Hematopoietic multipotent progenitor cell treated with erythropoietin and hydrocortisone succinate and interleukin-3 and kit ligand, for 4 days (in vitro differentiated cells): ENCODE results near the gene STXBP5L.
"Not testable (repeated sequence)": the region's sequence is repeated elsewhere in the genome, so short reads cannot be mapped to it uniquely, and the experiment has no call there.

Experiments
- DNase-seq: peaks from one replicate; pipeline ENCODE4 v3.0.0-alpha.2; 2015

STXBP5L gene

GRCh38 chr3:121064121-121064520, 156.1 kb downstream of the STXBP5L start:
- no peak for DNase-seq

DNA sequence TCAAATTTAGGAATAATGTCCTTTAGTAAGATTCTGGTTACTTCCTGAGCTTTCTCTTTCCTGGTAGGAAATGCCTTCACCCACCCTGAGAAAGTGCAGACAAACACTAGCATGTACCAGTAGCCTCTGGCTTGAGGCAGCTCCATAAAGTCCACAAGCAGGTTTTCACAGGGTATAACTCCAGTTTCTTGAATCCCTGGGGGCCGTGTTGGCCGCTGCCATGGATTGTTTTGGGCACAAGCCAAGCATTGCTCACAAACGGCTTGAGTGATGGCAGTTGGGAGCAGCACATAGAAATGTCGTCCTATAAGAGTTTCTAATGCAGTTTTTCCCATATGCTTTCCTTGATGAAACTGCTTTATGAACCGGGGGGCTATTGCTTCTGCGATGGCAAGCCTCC, 164.1 kb downstream of the STXBP5L start:
- DNase-seq = no peak

DNA sequence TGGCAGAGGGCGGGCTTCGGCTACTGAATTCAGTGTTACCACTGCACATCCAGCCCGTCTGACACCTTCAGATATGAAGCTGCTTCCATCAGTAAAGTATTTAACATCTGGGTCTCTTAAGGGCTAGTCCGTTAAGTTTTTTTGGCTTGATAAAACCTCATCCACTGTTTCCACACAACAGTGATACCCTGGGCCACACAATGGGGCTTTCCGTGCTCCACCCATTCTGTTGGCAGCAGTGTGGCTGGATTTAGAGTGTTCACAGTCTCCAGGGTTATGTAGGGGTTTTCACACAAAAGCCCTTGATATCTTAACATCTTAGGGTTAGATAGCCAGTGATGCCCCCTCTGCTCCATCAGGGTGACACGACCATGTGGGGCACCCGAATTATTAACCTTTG, 165.0 kb downstream of the STXBP5L start:
- no peak for DNase-seq

DNA sequence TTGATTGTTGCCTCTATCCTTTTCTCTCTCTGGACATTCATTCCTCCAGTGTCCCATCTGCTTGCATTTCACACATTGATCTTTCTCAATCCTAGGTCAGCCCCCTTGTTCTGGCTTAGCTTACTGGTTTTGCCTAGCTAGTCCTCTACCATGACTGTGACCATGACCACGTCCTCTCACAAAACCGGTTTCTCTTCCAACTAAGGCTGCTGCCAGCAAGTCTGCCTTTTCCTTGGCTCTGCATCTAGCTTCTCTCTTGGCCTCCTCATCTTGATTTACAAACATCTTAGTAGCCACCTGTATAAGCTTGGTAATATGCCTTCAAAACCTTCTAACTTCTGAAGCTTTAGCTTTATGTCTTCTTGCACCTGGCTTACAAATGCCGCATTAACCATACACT, 167.2 kb downstream of the STXBP5L start:
- DNase-seq = no peak

DNA sequence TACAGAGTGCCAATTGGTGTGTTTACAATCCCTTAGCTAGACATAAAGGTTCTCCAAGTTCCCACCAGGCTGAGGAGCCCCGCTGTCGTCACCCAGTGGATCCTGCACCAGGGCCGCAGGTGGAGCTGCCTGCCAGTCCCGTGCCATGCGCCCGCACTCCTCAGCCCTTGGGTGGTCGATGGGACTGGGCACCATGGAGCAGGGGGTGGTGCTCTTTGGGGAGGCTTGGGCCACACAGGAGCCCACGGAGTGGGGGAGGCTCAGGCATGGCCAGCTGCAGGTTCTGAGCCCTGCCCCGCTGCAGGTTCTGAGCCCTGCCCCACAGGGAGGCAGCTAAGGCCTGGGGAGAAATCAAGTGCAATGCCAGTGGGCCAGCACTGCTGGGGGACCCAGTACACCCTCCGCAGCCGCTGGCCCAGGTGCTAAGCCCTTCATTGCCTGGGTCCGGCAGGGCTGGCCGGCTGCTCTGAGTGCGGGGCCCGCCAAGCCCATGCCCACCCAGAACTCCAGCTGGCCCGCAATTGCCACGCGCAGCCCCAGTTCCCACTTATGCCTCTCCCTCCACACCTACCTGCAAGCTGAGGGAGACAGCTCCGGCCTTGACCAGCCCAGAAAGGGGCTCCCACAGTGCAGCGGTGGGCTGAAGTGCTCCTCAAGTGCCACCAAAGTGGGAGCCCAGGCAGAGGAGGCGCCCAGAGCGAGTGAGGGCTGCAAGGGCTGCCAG, 170.5 kb downstream of the STXBP5L start:
- DNase-seq = not testable (repeated sequence)

DNA sequence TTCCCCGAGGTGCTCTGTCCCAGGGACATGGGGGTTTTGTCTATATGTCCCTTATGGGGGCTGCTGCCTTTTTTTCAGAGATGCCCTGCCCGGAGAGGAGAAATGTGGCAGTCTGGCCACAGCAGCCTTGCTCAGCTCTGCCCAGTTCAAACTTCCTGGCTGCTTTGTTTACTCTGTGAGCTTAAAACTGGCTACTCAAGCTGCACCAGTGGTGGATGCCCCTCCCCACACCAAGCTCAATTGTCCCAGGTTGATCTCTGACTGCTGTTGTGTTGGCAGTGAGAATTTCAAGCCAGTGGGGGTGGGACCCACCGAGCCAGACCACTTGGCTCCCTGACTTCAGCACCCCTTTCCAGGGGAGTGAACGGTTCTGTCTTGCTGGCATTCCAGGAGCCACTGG, 188.9 kb downstream of the STXBP5L start:
- no peak for DNase-seq

DNA sequence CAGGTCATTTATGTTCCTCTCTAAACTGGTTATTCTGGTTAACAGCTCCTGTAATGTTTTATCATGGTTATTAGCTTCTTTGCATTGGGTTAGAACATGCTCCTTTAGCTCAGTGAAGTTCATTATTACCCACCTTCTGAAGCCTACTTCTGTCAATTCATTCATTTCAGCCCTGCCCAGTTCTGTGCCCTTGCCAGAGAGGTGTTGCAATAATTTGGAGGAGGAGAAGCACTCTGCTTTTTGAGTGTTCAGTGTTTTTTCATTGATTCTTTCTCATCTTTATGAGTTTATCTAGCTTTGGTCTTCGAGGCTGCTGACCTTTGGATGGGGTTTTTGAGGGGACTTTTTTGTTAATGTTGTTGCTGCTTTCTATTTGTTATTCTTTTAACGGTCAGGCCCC, 203.1 kb downstream of the STXBP5L start:
- DNase-seq = not testable (repeated sequence)

DNA sequence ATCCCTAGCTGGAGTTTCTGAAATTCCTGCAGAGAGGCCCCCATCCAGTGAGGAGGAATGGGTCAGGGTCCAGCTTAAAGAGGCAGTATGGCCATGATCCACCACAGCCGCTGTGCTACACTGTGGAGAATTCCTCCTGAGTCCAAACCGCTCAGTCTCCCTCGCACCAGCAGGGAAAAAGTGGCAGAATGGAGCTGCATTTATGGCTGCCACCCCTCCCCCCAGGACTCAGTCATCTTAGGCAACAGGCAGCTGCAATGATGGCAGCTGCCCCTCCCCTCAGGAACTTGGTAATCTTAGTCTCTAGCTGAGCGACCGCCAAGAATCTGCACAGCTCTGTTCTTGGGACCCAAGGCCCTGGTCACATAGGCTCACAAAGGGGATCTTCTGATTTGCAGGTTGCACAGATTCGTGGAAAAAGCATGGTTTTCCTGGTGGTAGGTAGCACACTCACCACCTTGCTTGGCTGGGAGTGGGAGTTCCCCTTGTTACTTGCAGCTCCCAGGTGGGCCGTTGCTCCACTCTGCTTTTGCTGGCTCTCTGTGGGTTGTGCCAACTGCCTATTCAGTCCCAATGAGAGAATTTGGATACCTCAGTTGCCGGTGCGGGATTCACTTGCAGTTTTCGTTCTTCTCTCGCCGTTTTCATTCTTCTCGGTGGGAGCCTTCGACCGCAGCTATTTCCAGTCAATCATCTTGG, 204.1 kb downstream of the STXBP5L start:
- DNase-seq = no peak

DNA sequence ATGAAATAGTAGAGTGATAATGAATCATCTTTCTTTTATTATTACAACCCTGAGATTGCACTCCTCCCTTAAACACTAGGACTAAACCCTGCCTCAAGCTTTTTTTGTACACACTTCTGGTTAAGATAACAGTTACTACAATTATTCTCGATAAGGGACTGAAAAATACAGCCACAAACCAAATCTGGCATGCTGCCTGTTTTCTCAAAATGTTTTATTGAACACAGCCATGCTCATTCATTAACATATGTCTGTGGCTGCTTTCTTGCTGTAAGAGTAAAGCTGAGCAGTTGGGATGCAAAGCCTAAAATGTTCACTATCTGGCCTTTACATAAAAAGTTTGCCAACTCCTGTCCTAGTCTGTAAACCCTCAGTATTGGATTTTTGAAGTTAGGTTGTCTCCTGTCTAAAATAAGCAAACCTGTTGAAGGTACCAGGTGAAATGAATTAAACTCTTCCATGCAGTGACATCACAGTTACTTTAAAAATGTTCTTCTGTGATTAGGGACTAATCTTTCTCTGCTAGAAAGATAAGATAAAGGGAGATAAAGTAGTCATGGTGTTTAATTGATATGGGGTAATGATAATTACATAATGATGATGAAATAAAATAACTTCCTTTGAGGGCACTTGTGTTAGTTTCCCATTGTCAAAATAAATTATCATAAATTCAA, 218.2 kb downstream of the STXBP5L start:
- DNase-seq = no peak

- no peak for DNase-seq
Observed at GRCh38 chr3:121126707-121127035, 218.7 kb downstream of the STXBP5L start.

- peak; percentile 13 for DNase-seq
Observed at GRCh38 chr3:121152573-121152972, 244.6 kb downstream of the STXBP5L start.

- DNase-seq = no peak
Observed at GRCh38 chr3:121153851-121154250, 245.8 kb downstream of the STXBP5L start.

DNA sequence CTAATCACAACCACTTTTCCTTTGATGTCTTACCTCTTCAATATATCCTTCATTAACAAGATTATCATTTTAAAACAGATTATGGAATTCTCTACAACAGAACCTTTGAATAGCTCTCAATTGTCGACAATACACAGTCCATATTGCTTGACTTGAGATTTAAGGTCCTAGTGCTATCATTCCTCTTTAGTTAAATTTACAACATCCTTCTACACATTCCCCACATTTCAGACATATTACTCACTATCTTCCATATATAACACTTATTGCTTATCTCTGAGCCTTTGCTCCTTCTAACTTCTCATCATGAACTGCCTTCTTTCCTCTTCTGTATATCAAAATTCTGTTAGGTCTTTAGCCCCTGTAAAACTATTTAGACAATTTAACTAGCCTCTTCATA, 247.0 kb downstream of the STXBP5L start:
- no peak for DNase-seq

DNA sequence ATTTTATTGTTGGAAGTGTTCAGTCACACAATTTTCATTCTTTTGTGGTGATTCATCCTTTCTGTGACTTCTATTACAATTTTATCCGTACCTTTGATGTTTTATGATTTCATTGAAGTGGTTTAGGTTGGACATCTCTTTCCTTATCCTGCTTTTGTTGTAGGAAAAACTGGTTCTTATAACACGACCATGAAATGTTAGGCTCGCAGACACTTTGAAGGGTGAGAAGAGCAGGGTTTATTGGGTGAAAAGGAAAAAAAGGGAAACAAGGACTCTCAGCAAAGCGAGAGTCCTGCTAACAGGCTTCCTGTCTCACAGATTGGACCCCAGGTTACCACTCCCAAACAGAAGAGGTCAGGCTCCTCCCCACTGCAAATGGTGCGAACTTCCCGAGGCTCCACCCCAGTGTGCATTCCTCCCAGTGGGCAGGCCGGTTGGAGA, 257.4 kb downstream of the STXBP5L start:
- DNase-seq = no peak

DNA sequence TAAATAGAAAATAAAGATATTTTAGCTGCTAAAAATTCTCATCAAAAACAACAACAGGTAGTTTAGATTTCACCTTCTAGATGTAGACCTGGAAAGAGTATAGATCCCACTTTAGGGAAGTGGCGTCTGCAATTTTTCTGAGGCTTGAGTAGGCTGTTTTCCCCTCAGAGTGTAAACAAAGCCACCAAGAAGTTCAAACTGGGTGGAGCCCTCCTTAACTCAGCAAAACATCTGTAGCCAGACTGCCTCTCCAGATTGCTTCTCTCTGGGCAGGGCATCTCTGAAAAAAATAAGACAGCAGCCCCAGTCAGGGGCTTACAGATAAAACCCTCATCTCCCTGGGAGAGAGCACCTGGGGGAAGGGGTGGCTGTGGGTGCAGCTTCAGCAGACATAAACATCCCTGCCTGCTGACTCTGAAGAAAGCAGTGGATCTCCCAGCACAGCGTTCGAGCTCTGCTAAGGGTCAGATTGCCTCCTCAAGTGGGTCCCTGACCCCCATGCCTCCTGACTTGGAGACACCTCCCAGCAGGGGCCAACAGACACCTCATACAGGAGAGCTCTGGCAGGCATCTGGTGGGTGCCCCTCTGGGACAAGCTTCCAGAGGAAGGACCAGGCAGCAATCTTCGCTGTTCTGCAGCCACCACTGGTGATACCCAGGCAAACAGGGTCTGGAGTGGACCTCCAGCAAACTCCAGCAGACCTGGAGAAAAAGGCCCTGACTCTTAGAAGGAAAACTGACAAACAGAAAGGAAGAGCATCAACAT, 259.6 kb downstream of the STXBP5L start:
- peak; percentile 1 for DNase-seq

DNA sequence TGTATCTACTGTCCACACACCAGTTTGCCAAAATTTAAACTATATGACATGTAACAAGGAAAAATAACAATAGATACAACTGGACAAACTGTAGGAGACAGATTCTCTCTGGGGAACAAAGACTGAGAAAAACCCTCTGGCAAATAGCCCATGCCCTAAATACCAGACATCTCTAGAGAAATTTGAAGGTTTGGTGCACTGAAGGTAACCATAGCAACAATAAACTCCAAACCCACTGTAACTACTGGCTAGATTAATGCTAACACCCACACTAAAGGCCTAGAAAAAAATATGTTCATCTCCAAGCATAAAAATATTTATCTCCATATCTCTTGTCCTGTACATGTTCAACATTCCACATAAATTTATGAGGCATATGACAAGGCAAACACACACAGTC, 267.1 kb downstream of the STXBP5L start:
- no peak for DNase-seq

DNA sequence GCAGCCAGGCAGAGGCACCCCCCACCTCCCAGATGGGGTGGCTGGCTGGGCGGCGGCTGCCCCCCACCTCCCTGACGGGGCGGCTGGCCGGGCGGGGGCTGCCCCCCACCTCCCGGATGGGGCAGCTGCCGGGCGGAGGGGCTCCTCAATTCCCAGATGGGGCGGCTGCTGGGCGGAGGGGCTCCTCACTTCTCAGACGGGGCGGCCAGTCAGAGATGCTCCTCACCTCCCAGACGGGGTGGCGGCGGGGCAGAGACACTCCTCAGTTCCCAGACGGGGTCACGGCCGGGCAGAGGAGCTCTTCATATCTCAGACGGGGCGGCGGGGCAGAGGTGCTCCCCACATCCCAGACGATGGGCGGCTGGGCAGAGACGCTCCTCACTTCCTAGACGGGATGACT, 282.6 kb downstream of the STXBP5L start:
- not testable (repeated sequence) for DNase-seq

- DNase-seq = no peak
Observed at GRCh38 chr3:121202573-121202972, 294.6 kb downstream of the STXBP5L start.

DNA sequence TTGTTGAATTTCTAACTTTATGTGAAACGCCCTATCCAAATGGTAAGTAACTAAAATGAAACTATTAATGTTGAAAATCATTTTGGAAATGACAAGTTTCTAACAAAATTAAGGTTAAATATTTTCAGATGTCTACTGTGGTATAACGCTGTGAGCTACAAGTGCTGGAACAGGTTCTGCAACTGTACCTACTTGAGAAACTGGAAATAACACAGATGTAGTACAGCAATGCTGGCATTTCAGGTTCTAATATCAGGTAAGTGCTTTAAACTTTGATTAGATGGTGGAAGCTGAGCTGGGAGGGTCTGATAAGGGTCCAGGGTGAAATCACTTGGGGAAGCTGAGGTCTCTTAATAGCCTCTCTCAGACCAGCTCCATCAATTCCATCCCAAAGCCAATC, 315.1 kb downstream of the STXBP5L start:
- DNase-seq = no peak

DNA sequence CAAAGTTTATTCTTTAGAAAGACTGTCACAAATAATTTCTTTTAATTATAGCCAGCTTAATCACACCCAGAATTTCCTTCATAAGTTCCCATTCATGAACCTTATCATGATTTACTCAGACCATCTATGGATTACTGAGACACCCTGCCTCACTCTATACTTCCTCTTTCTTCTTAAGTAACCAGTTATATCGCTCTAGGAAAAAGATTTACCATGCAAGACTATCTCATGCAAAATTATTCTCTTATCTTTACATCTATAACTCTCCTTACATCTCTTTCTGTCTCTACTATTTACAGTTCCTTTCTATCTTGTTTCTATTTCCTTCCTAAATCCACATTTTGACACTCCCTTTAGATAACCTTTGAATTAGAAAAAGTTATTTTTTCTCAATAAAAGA, 321.0 kb downstream of the STXBP5L start:
- peak; percentile 61 for DNase-seq

DNA sequence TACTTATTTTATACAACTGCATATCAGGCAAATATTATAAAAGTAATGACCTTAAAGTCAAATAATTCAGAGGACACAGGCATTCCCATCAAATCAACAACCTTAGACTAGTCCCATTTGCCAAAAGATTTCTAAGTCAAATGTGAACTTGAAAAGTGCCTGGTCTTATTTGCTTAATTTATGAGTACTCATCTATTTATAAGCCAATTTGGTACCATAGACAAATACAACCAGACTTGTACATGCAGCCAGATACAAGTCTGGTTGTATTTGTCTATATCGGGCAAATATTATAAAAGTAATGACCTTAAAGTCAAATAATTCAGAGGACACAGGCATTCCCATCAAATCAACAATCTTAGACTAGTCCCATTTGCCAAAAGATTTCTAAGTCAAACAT, 322.2 kb downstream of the STXBP5L start:
- not testable (repeated sequence) for DNase-seq

GRCh38 chr3:121231872-121232271, 323.9 kb downstream of the STXBP5L start:
- no peak for DNase-seq
